ENCODE measurements around the gene DHDH.
"Not testable (repeated sequence)": the region's sequence is repeated elsewhere in the genome, so short reads cannot be mapped to it uniquely, and the experiment has no call there.

Gene DHDH

DNA sequence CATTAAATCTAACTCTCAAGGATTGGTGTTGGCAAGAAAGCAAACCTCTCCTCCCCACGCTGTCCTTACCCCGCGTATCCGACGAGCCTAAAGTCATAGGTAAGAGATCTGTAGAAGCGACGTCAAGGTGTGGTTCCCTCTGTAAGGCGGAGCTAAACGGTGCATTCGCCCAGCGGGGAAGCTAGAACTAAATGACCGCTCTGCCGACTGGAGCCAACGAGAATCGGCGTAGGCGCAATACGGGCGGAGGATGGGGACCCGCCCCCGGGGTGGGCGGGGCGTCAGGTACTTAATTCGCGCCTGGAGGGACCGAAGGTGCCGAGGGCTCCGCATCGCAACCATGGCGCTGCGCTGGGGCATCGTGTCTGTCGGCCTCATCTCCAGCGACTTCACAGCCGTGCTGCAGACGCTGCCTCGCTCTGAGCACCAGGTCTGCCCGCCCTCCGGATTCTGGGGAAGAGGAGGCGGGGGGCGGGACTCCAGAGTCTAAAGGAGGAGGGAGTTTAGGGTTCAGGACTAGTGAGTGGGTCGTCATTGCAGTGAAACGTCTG is at the start of gene DHDH:
DHDH (plus strand) TSS at position 318 of the 551 bp plus-strand sequence; CDS start at position 341, 23 bp downstream.
- DNase-seq = peak; percentile 98

DNA sequence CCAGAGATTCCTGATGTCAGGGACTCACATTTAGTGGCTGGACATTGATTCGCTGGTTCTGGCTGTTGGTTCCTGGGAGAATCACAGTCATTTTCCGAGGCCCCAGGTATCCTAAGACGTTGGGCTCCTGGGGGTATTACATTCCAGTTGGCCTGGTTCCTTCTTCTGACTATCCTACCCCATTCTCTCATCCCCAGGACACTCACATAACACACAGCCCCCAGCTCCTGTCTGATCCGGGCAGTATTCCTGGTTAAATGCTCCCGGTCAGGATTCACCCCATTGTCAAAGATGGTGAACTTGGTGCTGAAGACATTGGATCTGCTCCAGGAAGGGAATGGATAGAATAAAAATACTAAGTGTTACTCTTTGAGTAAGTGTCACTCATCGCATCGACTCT is 49.8 kb upstream of the DHDH start:
- DNase-seq = no peak

DNA sequence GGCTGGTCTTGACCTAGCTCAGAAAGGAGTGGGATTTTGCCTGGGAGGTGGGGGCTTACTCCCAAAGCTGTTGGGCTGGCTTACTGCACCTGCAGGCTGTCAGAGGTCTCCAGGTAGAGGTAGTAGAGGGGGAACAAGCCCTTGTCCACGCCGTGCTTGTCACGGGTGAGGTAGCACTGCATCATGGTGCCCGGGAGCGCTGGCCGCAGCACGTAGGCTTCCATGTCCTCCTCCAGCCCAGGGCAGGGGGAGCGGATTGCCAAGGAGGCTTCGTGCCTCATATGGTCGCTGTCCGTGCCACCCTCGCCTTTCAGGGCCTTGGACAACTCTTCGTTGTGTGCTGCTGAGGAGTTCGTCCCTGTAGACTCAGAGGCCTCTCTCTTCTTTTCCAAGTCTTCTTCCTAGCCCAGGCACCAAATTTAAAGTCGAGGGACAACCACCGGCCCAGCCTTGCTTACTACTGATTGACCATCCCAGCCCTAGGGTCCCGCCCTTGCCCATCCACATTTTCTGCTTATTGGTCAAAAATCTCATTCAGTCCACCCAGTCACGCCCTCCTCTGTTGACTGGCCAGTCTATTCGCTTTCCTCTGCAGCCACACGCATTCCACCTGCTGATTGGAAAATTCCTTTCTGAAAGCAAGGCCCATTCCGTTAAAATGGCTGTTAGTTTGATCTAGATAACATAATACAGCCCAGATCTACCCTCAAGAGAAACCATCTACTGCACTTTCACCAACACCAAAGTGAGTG is 45.5 kb upstream of the DHDH start:
- DNase-seq = no peak

DNA sequence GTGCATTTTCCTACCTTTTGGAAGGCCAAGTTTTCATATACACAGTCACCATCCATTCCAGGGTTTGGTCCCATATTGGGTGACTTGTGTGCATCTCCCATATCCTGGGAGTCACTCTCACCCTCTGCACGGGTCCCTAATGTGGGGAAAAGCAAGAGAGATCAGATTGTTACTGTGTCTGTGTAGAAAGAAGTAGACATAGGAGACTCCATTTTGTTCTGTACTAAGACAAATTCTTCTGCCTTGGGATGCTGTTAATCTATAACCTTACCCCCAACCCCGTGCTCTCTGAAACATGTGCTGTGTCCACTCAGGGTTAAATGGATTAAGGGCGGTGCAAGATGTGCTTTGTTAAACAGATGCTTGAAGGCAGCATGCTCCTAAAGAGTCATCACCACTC is 44.0 kb upstream of the DHDH start:
- not testable (repeated sequence) for DNase-seq

DNA sequence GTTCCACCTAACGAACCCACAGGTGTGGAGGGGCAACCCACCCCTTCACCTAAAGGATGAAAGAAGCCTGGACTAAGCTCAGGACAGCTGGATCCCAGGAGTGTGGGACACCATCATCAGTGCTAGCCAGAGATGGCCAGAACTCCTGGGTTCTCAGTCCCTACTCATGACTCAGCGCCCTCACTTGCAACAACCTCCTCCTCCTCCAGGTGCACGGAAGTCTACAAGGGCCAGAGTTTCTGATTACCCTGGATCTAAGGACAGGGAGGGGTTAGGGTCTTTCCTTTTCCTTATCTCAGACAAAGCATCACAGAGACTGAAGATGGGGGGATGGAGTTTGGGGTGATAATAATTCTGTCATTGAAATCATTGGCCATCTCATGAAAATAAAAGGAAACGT is 42.9 kb upstream of the DHDH start:
- DNase-seq = no peak

DNA sequence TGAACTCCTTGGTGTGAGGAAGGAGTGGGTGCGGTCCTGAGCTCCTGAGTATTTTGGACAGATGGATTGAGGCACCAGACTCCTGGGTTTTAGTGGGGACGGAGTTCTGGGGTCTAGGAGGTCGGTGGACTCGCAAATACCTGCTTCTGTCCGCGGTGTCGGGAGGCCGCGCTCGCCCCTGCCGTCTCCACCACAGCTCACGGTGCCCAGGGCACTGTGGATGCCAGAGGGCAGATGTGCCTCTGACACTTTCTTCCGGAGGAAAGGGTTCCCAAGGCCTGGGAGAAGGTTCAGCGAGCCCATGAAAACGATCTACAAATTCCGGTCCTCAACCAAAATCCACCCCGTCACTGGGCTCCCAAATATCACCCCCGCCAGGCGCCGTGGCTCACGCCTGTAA is 38.3 kb upstream of the DHDH start:
- no peak for DNase-seq

DNA sequence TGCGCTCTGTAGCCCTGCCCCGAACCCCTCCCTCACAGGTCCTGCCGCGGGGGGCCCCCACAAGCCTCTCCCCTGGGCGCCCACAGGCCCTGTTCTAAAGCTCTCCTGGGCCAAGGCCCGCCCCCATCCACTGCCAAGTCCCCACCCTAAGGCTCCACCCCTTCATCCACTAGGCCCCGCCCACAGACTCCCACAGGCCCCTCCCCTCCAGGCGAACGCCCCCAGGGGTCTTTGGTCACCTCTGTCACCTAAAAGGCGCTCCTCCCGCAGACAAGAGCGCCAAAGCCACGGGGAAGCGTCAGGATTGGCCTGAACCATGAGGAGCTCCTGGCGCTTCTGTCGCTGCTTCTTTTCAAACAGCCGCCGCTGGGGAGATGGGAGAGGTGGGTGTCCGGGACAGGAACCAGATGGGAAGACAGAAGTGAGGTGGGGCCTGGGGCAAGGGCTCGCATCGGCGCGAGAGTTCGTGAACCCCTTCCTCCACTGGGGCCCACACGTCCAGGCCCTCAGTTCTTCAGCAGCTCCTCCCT is 37.2 kb upstream of the DHDH start:
- no peak for DNase-seq

DNA sequence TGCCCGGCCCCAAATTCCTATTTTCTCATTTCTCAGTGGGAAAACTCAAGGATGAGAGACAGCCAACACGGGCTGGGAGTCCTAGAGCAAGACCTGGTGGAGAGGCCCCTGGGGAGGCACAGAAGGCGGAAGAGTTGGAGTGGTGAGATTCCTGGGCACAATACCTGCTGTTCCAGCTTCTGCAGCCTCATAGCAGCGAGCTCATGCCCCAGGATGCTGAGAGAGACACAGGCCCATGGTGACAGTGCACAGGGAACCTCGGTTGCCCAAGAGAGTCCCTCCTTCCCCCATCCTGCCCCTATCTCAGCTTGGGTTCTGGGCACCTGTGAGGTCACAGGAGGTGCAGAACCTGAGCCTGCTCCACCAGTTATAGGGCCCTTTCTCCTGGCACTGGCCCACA is 36.3 kb upstream of the DHDH start:
- DNase-seq = no peak

DNA sequence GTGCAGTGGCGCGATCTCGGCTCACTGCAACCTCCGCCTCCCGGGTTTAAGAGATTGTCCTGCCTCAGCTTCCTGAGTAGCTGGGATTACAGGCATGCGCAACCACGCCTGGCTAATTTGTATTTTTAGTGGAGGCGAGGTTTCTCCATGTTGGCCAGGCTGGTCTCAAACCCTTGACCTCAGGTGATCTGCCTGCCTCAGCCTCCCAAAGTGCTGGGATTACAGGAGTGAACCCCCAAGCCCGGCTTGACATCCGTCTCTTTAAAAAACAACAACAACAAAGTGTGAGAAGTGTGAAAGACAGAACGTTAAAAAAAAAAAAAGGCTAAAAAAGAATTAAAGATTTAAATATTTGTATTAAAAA is 34.1 kb upstream of the DHDH start:
- not testable (repeated sequence) for DNase-seq

DNA sequence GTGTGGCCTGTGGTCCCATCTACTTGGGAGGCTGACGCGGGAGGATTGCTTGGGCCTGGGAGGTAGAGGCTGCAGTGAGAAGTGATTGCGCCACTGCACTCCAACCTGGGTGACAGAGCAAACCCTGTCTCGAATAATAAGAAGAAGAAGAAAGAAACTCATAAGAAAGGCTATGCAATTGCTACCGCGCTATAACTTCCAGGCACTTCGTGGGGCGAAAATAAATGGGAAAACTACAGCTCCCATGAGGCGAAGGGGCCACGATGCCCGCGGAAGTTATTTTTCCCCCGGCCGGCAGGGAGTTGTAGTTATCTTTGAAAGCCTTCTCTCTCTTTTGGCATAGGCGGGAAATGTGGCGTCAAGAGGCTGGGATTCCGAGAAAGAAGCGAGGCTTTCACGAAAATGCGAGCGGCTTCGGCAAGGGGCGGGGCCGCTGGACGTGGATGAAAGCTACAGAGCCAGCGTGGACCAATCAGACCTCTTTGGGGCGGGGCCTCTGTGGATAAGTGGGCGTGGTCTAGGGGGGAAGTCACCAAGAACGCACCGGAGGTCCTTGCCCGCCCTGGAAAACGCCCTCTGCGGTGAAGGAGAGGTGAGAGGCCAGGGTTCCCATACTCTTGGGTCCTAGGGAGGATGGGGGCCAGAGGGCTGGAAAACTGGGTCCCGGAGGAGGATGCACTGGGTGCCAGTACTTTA is 33.6 kb upstream of the DHDH start, which contains the start of gene NUCB1:
NUCB1 (plus strand) TSS at position 532 of the 696 bp plus-strand sequence. CDS start 485 bp downstream, outside the sequence.
- DNase-seq = peak; percentile 99

DNA sequence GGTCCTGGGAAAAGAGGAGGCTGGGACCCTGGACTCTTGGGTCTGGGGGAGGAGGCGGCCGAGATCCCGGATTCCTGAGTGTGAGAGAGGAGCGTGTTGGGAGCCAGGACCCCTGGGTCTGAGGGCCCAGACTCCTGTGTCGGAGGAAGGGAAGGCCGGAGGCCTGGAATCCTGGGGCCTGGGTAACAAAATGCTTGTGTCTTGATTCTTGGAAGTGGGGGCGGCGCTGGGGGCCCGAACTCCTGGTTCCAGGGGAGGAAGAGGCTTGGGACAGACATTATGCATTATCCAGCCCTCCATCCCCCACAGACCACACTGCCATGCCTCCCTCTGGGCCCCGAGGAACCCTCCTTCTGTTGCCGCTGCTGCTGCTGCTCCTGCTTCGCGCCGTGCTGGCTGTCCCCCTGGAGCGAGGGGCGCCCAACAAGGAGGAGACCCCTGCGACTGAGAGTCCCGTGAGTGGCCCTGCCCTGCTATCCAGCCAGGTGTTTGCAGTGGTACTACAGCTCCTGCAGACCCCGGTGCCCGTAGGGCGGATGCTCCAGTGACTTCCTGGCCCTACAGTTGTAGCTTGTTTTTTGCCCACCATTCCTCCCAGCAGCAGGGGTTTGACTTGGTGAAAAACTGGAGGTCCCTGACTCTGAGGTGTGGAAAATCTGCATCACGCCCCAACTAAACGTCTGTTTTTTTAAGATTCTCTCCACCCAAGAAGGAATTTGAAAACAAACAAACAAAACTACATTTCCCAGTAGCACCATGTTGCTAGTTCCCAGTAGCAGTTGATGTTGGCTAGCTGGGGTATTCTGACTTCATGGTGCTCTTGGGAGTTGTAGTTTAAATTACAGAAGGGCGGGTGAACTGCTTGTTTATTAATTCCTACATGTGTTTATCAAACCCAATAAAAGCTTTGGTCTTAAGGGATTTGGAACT is 32.8 kb upstream of the DHDH start:
- no peak for DNase-seq

DNA sequence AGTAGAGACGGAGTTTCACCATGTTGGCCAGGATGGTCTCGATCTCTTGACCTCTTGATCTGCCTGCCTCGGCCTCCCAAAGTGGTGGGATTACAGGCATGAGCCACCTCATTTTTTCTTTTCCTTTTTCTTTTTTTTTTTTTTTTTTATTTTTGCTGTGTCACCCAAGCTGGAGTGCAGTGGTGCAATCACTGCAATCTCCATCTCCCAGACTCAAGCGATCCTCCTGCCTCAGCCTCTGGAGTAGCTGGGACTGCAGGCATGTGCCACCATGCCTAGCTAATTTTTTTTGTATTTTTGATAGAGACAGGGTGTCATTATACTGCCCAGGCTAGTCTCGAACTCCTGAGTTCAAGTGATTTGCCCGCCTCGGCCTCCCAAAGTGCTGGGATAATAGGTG is 31.2 kb upstream of the DHDH start:
- not testable (repeated sequence) for DNase-seq

DNA sequence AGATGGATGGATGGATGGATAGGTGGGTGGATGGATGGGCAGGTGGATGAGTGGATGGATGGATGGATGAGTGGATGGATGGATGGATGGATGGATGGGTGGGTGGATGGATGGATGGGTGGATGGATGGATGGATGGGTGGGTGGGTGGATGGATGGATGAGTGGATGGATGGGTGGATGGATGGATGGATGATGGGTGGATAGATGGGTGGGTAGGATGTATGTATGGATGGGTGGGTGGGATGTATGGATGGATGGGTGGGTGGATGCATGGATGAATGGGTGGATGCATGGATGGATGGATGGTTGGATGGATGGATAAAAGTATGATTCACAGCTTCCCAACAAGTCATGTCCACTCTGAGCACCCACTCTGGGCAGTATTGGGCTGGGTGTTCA is 29.7 kb upstream of the DHDH start:
- DNase-seq = not testable (repeated sequence)

DNA sequence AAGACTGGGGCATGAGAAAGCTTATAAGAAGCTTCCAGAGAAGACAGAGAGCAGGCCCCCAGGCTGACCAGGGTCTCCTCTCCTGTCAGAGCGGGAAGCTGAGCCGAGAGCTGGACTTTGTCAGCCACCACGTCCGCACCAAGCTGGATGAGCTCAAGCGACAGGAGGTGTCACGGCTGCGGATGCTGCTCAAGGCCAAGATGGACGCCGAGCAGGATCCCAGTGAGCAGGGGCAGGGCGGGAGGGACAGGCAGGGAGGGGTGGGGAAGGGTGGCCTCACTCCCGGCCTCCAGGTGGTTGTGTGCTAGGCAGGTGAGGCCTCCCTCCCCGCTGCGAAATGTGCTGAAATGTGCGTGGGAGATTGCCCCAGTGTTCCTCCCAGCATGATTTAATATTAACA is 27.8 kb upstream of the DHDH start:
- DNase-seq = no peak

DNA sequence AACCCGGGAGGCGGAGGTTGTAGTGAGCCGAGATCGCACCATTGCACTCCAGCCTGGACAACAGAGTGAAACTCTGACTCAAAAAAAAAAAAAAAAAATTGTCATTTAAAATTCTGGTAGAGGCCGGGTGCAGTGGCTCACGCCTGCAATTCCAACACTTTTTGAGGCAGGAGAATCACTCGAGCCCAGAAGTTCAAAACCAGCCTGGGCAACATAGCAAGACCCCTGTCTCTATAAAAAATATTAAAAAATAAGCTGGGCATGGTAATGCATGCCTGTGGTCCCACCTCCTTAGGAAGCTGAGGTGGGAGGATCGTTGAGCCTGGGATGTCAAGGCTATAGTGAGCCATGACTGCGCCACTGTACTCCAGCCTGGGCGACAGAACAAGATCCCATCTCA is 27.2 kb upstream of the DHDH start:
- no peak for DNase-seq

DNA sequence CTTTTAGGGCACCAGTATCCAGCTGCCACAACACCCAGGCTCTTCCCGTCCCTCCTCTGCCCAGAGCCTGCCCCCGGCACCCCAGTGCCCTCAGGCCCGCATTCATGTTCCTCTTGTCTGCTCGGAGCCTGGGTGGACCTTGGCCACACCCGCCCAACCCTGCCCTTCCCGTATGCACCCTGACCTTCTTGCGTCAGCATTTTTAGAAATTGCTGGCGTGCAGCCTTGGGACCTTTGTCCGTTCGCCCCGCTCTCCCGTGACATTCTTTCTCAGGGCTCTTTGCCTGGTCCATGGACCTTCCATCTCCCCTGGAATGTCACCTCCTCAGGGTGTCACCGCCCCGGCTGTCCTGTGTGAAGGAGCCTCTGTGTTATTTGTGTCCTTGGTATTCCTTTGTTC is 25.8 kb upstream of the DHDH start:
- no peak for DNase-seq

DNA sequence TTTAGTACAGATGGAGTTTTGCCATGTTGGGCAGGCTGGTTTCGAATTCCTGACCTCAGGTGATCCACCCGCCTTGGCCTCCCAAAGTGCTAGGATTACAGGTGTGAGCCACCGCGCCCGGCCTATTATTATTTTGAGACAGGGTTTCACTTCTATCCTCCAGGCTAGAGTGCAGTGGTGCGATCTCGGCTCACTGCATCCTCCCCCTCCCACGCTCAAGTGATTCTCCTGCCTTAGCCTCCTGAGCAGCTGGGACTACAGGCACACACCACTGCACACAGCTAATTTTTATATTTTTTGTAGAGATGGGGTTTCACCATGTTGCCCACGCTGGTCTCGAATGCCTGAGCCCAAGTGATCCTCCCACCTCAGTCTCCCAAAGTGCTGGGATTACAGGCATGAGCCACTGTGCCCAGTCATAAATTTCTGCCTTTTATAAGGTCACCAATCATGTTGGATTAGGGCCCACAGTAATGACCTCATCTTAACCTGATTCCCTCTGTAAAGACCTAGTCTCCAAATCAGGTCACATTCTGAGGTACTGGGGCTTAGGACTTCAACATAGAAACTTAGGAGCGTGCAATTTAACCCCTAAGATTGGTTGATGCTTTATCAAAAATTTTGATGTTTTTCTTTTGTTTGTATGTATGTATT is 23.9 kb upstream of the DHDH start:
- not testable (repeated sequence) for DNase-seq

DNA sequence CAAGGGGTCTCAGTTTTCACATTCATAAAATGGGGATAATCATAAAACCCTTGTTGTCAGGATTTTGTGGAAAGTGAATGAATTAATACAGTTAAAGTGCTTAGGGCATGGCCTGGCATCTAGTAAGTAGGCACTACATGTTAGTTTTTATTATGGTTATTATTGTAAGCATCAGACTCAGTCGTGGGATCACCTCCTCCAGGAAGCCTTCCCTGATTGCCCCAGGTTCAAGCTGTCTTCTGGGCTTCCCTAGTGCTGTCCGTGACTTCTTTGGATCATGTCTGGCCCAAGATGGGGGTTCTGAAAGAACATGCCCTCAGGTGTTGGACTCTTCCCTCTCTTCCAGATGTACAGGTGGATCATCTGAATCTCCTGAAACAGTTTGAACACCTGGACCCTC is 22.7 kb upstream of the DHDH start:
- no peak for DNase-seq

DNA sequence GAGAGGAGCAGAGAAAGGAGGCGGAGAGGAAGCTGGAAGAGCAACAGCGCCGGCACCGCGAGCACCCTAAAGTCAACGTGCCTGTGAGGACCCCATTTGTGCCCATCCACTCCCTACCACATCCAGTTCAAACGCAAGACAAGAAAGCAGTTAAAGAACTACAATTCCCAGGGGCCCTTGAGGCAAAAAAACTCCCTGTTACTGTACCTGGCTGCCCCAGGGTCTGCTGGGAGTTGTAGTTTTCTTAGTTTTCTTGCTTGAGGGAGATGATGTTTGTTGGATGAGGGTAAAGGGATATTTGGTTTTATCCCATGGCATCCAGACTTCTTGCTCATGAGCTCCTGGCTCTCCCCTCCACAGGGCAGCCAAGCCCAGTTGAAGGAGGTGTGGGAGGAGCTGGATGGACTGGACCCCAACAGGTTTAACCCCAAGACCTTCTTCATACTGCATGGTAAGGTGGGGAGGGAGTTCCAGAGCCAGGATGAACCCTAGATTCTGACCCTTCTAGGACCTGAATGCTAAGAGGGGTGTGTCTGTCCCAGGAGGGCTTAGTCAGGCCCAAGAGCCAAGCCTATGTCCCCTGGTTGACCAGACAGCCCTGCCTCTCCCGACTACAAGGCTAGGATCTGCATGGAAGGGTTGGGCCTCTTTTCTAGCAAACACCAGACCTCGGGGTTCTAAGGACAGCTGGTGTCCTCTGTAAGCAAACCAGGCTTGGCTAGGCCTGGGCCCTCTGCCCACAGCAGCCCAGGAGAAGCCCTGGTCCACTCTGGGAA is 20.2 kb upstream of the DHDH start:
- DNase-seq = no peak

DNA sequence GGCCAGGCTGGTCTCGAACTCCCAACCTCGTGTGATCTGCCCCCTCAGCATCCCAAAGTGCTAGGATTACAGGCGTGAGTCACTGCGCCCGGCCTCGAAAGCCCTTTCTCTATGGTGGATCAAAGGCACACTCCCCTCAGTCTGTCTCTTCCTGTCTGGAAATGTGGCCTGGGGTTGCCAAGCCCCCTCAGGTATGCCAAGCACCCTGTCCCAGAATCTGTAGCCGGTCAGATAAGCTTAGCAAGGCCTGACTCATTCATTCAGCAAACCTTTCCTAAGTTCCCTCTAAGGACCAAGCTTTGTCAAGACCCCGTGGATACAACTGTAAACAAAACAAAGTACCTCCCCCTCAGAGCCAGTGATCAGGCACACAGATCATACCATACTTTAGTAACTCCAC is 19.3 kb upstream of the DHDH start:
- DNase-seq = no peak

DNA sequence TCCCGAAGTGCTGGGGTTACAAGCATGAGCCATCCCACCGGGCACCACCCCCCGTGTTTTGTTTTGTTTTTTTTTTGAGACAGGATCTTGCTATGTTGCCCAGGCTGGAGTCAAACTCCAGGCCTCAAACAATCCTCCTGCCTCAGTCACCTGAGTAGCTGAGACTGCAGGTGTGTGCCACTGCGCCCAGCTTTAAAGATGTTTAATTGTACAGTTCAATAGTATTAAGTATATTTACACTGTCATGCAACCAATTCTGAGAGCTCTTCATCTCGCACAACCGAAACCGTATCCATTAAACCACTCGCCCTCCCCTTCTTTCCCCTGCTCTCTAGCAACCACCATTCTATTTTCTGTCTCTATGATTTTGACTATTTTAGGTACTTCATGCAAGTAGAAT is 17.7 kb upstream of the DHDH start:
- DNase-seq = no peak

DNA sequence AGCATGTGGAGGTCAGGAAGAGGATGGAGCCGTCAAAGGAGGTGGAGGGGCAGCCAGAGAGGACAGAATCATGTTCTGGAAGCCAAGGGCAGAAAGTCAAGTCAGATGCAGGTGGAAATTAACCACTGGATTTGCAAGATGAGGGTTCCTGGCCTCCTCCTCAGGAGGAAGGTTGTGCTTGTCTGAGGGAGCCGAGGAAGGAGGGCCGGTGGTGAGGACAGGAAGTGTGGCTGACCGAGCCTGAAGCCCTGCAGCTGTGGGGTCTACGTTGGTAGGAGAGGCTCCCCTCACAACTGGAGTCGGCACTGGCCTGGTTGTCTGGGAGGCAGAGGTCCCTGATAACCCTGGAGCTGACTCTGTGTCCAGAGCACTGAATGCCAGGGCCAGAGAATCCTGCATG is 15.4 kb upstream of the DHDH start:
- no peak for DNase-seq
